Measurements from ENCODE around the gene CTTNBP2NL. TPM values are rescaled to one million over a fixed set of nuclear protein-coding genes. Genes with fewer than 3 reads are reported as not detected.

CTTNBP2NL gene
- total and polyA plus RNA-seq, 10 of the 15 experiments (the other 5 are each of a cell fraction or from before 2014, with no cell fraction given) = 2.1 to 11.3 (median 5.6) TPM

GRCh38 chr1:112504001-112504660, 108.1 kb downstream of the CTTNBP2NL start:
- no TSS peak for BruUV-seq (replicated peaks)
- ChIA-PET POLR2A (no interaction called here), RAD21 (ENCODE audit: unreplicated experiment) (interaction anchor here (1.3 to 2.6 kb wide), 2 partner anchors 110 to 113 kb away, joined by 3 to 7 read pairs; no protein-coding TSS in a partner anchor), CTCF (interaction anchor here (0.6 to 2.1 kb wide), 5 partner anchors 110 to 1151 kb away, joined by 3 to 8 read pairs (median 4); no protein-coding TSS in a partner anchor), SMC1A (ENCODE audit: uncharacterized antibody, unreplicated experiment) (interaction anchor here (0.8 to 1.1 kb wide), 2 partner anchors 18 to 113 kb away, joined by 3 to 5 read pairs; no protein-coding TSS in a partner anchor)
- Histone ChIP-seq H3K4me3 (no peak overlapping the region), H3K9ac (ENCODE audit: control insufficient read depth, insufficient read depth, low read length) (no peak overlapping the region), H3K79me2 (ENCODE audit: control insufficient read depth, insufficient read depth, low read length) (no peaks in the 10 kb centered on the region), H3K9me3 (replicated peaks; ENCODE audit: control insufficient read depth, insufficient read depth, low read length) (no peaks in the 10 kb centered on the region), H4K20me1 (ENCODE audit: control insufficient read depth, insufficient read depth) (no peaks in the 10 kb centered on the region), H3K4me2 (ENCODE audit: control insufficient read depth, insufficient read depth) (no peak overlapping the region), H3K27ac (ENCODE audit: control insufficient read depth, insufficient read depth) (no peak overlapping the region), H2AFZ (ENCODE audit: control insufficient read depth, low read depth, low read length) (no peak overlapping the region), H3K27me3 (replicated peaks in 1 of 2; ENCODE audit: control insufficient read depth in 2 of 2, insufficient read depth in 2 of 2, low read length in 1 of 2) (peaks cover 3 to 10% of the 10 kb centered on the region in 2 experiments; a peak in 3 of 4 replicates), H3K36me3 (ENCODE audit: control insufficient read depth in 2 of 2, insufficient read depth in 2 of 2, low read length in 1 of 2) (no peaks in the 10 kb centered on the region), H3K4me1 (ENCODE audit: control insufficient read depth, insufficient read depth, low read length) (peaks cover 8% of the 10 kb centered on the region; the same call in 1 of the 2 replicates)
- FAIRE-seq (no peak), ATAC-seq (no peak), DNase-seq (ENCODE audit: low read depth, low spot score) (no peak)
- 37% methylated on average over 7 of the region's 11 CpGs for WGBS (ENCODE audit: insufficient coverage, insufficient replicate concordance, low lambda C conversion rate, missing lambda C conversion rate)
- intact Hi-C loops (cut with micrococcal nuclease; ENCODE audit: unreplicated experiment) = no loop called here
- in situ Hi-C loops (cut with MboI) = loop anchor here (5.0 kb wide), 1 partner anchor 203 kb away; the partner anchor contains the start of gene RHOC
- TF ChIP-seq GABPA (IDR thresholded peaks at IDR 0.05; ENCODE audit: low read depth) (no peak), JUNB (IDR thresholded peaks at IDR 0.05) (no peak), RAD21 (IDR thresholded peaks at IDR 0.05; ENCODE audit: insufficient read depth, low read depth, low read length) (no peak), MEF2B (IDR thresholded peaks at IDR 0.05; ENCODE audit: partially characterized antibody, poor library complexity, severe bottlenecking) (no peak), TCF7 (IDR thresholded peaks at IDR 0.05; ENCODE audit: borderline replicate concordance) (no peak), NFXL1 (IDR thresholded peaks at IDR 0.05; ENCODE audit: borderline replicate concordance) (no peak), ZBTB11 (CRISPR knock-in tag; IDR thresholded peaks at IDR 0.05) (no peak), MYC (IDR thresholded peaks at IDR 0.05; ENCODE audit: insufficient read depth, insufficient read length, insufficient replicate concordance, low read length, severe bottlenecking) (no peak)
